ENCODE measurements around the gene SGCD.

SGCD gene

DNA sequence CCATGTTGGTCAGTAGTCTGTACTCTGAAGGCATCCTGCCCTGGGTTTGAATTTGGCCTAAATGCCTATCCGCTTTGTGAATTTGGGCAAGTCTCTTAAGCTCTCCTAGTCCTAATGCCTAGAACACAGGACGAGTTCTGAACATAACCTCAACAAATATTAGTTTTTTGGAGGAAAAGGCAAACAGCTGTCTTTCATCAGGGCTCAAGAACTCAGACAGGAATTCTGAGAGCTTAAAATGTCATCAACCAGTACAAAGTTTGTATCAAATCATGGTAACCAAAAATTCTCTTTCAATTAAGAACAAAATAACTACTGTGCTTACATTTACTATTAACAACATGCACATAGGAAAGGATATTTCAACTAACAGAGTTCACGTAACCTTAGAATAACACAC is 340.7 kb downstream of the SGCD start:
- no peak overlapping the region for H3K4me3 ChIP-seq (ENCODE audit: low read depth, low read length)
- TF ChIP-seq, protein P1, sequence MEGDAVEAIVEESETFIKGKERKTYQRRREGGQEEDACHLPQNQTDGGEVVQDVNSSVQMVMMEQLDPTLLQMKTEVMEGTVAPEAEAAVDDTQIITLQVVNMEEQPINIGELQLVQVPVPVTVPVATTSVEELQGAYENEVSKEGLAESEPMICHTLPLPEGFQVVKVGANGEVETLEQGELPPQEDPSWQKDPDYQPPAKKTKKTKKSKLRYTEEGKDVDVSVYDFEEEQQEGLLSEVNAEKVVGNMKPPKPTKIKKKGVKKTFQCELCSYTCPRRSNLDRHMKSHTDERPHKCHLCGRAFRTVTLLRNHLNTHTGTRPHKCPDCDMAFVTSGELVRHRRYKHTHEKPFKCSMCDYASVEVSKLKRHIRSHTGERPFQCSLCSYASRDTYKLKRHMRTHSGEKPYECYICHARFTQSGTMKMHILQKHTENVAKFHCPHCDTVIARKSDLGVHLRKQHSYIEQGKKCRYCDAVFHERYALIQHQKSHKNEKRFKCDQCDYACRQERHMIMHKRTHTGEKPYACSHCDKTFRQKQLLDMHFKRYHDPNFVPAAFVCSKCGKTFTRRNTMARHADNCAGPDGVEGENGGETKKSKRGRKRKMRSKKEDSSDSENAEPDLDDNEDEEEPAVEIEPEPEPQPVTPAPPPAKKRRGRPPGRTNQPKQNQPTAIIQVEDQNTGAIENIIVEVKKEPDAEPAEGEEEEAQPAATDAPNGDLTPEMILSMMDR (IDR thresholded peaks at IDR 0.05; ENCODE audit: control insufficient read depth, extremely low read depth, insufficient read depth), result no peak
- no peak for DNase-seq (ENCODE audit: low read depth)

DNA sequence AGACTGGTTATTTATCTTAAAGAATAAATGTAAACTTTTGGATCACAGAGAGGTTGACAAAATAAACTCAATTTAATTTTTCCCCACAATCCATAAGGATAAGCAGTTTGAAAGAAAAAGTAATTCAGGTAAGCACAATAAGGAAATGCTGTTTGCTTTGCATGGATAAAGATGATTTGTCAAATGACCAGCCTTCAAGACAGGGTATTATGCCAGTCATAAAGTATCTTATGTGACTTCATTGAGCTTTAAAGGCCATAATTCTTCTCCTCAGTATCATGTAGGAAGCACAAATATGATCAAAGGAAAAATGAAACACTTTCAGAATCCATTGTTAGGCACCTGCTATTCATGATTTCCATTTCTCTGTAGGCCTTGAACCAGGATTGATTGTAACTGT is 342.5 kb downstream of the SGCD start:
- TF ChIP-seq, protein P1 (IDR thresholded peaks at IDR 0.05; ENCODE audit: control insufficient read depth, extremely low read depth, insufficient read depth), result no peak
- H3K4me3 ChIP-seq (ENCODE audit: low read depth, low read length), result no peak overlapping the region
- DNase-seq (ENCODE audit: low read depth), result no peak

DNA sequence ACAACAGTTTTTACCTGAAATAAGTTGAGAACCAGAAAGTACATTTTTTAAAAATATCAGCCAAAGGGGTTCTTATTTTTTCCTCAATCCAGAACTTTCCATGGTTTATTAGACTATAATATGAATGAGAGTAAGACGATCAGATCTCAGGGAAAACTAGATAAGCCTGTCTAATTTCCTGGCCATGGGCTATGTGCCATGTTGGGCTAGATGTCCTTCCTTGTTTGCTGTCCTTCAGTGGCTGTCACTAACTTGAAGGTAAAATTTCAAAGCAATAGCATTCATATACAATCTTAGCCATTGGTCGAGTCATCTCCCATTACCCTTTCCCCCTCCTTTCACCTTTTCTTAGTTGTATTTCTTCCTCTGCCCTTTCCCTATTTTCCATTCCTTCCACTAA is 343.7 kb downstream of the SGCD start:
- TF ChIP-seq, protein P1 (IDR thresholded peaks at IDR 0.05; ENCODE audit: control insufficient read depth, extremely low read depth, insufficient read depth), result no peak
- peak; percentile 96 for DNase-seq (ENCODE audit: low read depth)
- H3K4me3 ChIP-seq (ENCODE audit: low read depth, low read length), result no peak overlapping the region

DNA sequence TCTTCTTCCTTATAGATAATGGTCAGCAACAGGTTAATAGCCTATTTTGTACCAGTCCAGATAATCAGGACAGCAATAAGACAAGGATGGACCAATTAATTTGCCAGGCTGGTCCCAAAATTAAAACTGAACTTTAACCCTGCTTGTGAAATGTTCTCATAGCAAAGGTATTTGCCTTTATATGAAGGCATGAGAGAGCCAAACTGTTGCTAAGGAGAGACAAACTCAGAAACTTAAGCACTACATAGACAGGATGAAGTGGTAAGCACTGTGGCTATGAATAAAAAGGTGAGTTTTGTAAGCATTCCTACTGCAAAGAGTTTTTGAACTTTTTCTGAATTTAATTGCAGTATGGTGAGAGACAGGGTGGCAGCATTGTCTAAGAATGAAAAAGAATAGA is 348.4 kb downstream of the SGCD start:
- no peak for DNase-seq (ENCODE audit: low read depth)
- no peak overlapping the region for H3K4me3 ChIP-seq (ENCODE audit: low read depth, low read length)
- TF ChIP-seq, protein P1 (IDR thresholded peaks at IDR 0.05; ENCODE audit: control insufficient read depth, extremely low read depth, insufficient read depth), result no peak

DNA sequence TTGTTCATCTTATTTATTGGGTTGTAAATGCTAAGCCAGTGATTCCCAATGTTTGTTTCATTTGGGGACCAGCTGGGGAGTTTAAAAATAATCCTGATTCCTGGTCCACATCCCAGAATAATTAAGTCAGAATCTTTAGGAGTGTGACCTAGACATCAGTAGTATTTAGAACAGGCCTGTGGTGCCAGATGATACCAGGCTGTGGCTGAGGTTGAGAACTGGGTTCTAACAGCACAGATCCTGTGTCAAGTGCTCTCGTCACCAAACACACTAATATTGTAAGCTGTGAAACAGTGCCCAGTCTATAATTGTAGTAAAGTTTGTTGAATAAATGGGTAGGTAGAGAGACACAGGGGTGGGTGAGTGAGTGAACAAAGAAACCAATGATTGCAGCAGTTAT is 351.0 kb downstream of the SGCD start:
- TF ChIP-seq, protein P1 (IDR thresholded peaks at IDR 0.05; ENCODE audit: control insufficient read depth, extremely low read depth, insufficient read depth), result no peak
- no peak overlapping the region for H3K4me3 ChIP-seq (ENCODE audit: low read depth, low read length)
- no peak for DNase-seq (ENCODE audit: low read depth)

DNA sequence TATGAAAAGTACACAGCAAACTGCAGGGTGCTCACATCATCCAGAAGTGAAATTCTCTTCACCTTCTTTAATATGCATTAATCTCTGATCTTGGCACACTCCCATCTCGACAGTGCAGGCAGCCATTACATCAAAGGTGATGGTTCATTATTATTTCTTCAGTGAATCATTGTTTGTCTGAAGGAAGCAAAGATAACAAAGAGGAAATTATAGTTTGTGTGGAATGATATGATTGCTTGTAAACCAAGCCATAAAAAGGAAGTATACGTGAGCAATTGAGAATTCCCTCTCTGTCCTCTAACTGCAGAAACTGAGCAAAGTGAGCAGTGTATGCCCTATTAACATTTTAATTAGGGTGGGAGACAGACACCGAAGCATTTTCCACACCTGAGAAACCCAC is 351.5 kb downstream of the SGCD start:
- H3K4me3 ChIP-seq (ENCODE audit: low read depth, low read length), result no peak overlapping the region
- TF ChIP-seq, protein P1 (IDR thresholded peaks at IDR 0.05; ENCODE audit: control insufficient read depth, extremely low read depth, insufficient read depth), result no peak
- DNase-seq (ENCODE audit: low read depth), result peak; percentile 82

DNA sequence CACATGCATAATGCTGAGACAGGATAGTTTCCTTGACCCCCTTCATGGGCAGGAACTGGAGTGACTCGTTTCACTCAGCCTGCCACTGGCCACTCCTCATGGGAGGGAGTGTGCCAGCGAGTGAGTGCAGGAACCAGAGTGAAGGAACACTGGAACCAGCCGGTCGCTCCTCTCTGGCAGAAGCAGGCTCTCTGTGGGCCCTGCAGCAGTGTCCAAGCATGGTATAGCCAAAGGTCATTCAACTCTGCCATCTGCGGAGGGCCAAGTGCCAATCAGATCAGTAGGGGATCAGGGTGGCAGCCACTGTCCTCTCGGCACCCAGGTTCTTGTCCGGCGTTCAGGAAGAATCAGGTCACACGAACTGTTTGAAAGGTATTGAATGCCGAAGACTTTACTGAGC is 353.9 kb downstream of the SGCD start:
- no peak overlapping the region for H3K4me3 ChIP-seq (ENCODE audit: low read depth, low read length)
- TF ChIP-seq, protein P1 (IDR thresholded peaks at IDR 0.05; ENCODE audit: control insufficient read depth, extremely low read depth, insufficient read depth), result no peak
- DNase-seq (ENCODE audit: low read depth), result no peak
